ENCODE results near the gene GNRHR.
"Not testable (repeated sequence)": the region's sequence is repeated elsewhere in the genome, so short reads cannot be mapped to it uniquely, and the experiment has no call there.

GNRHR gene

GRCh38 chr4:67730511-67730910, 23.7 kb downstream of the GNRHR start:
- peaks cover 14% of the 10 kb centered on the region; the same call in 1 of the 2 replicates for H3K36me3 ChIP-seq (ENCODE audit: insufficient read depth, low read length)

GRCh38 chr4:67727124-67727850, 26.9 kb downstream of the GNRHR start:
- Histone ChIP-seq H3K79me2 (ENCODE audit: control insufficient read depth, insufficient read depth, low read length, unreplicated experiment) (no peaks in the 10 kb centered on the region), H3K36me3 (ENCODE audit: insufficient read depth, low read length) (peaks cover 14% of the 10 kb centered on the region; the same call in 1 of the 2 replicates), H3K4me1 (ENCODE audit: control insufficient read depth, insufficient read depth, low read length, unreplicated experiment) (peaks cover 25% of the 10 kb centered on the region), H3K27me3 (ENCODE audit: insufficient read depth, low read length) (no peaks in the 10 kb centered on the region), H3K27ac (ENCODE audit: low read depth, low read length) (peak overlapping the region; percentile 78), H3K4me3 (ENCODE audit: low read depth, low read length) (peak overlapping the region; percentile 47; the same call in 1 of the 2 replicates), H2AFZ (ENCODE audit: low read length, unreplicated experiment) (no peak overlapping the region)

More at GRCh38 chr4:67730511-67730910, 23.7 kb downstream of the GNRHR start:
- H3K4me3 ChIP-seq (ENCODE audit: low read depth, low read length); H3K79me2 ChIP-seq (ENCODE audit: control insufficient read depth, insufficient read depth, low read length, unreplicated experiment); H3K27ac ChIP-seq (ENCODE audit: low read depth, low read length); H3K27me3 ChIP-seq (ENCODE audit: insufficient read depth, low read length); H2AFZ ChIP-seq (ENCODE audit: low read length, unreplicated experiment): not testable (repeated sequence)
- peaks cover 20% of the 10 kb centered on the region for H3K4me1 ChIP-seq (ENCODE audit: control insufficient read depth, insufficient read depth, low read length, unreplicated experiment)

- no peaks in the 10 kb centered on the region for H3K27me3 ChIP-seq (ENCODE audit: insufficient read depth, low read length)
- peaks cover 38% of the 10 kb centered on the region for H3K4me1 ChIP-seq (ENCODE audit: control insufficient read depth, insufficient read depth, low read length, unreplicated experiment)
- H2AFZ ChIP-seq (ENCODE audit: low read length, unreplicated experiment), result peak overlapping the region; percentile 56
- peak overlapping the region; percentile 33; the same call in 1 of the 2 replicates for H3K4me3 ChIP-seq (ENCODE audit: low read depth, low read length)
- H3K79me2 ChIP-seq (ENCODE audit: control insufficient read depth, insufficient read depth, low read length, unreplicated experiment), result no peaks in the 10 kb centered on the region
- H3K36me3 ChIP-seq (ENCODE audit: insufficient read depth, low read length), result peaks cover 16% of the 10 kb centered on the region; the same call in 1 of the 2 replicates
- peak overlapping the region; percentile 78 for H3K27ac ChIP-seq (ENCODE audit: low read depth, low read length)
Observed at GRCh38 chr4:67725981-67726380, 28.2 kb downstream of the GNRHR start.

- no peak overlapping the region for H3K4me3 ChIP-seq (ENCODE audit: low read depth, low read length)
- H3K79me2 ChIP-seq (ENCODE audit: control insufficient read depth, insufficient read depth, low read length, unreplicated experiment), result no peaks in the 10 kb centered on the region
- H3K4me1 ChIP-seq (ENCODE audit: control insufficient read depth, insufficient read depth, low read length, unreplicated experiment), result peaks cover 38% of the 10 kb centered on the region
- no peak overlapping the region for H2AFZ ChIP-seq (ENCODE audit: low read length, unreplicated experiment)
- peaks cover 21% of the 10 kb centered on the region; the same call in 1 of the 2 replicates for H3K36me3 ChIP-seq (ENCODE audit: insufficient read depth, low read length)
- H3K27me3 ChIP-seq (ENCODE audit: insufficient read depth, low read length), result no peaks in the 10 kb centered on the region
- H3K27ac ChIP-seq (ENCODE audit: low read depth, low read length), result no peak overlapping the region
Observed at GRCh38 chr4:67725132-67725531, 29.1 kb downstream of the GNRHR start.

DNA sequence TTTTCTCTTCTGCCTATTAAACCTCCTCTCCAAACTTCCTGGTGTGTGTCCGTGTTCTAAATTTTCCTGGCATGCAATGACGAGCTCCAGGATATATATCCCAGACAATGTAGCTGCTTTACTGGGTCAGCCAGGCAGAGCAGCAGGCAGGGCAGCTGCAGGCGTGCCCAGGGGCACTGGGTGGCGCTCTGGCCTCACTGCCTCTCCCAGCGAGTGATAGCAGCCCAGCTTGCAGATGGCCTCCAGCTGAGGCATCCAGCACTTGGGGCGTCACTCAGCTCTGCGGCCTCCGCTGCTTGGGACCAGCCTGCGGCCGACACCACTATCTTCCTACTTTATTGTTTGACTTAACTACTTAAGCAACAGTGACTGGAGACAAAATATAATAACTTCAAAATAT, 30.2 kb downstream of the GNRHR start:
- Histone ChIP-seq H3K36me3 (ENCODE audit: insufficient read depth, low read length) (peaks cover 15% of the 10 kb centered on the region; the same call in 1 of the 2 replicates), H3K79me2 (ENCODE audit: control insufficient read depth, insufficient read depth, low read length, unreplicated experiment) (no peaks in the 10 kb centered on the region), H3K4me3 (ENCODE audit: low read depth, low read length) (no peak overlapping the region), H3K27ac (ENCODE audit: low read depth, low read length) (no peak overlapping the region), H3K4me1 (ENCODE audit: control insufficient read depth, insufficient read depth, low read length, unreplicated experiment) (peaks cover 38% of the 10 kb centered on the region), H2AFZ (ENCODE audit: low read length, unreplicated experiment) (no peak overlapping the region), H3K27me3 (ENCODE audit: insufficient read depth, low read length) (no peaks in the 10 kb centered on the region)

- peaks cover 38% of the 10 kb centered on the region for H3K4me1 ChIP-seq (ENCODE audit: control insufficient read depth, insufficient read depth, low read length, unreplicated experiment)
- no peak overlapping the region for H3K27ac ChIP-seq (ENCODE audit: low read depth, low read length)
- no peak overlapping the region for H2AFZ ChIP-seq (ENCODE audit: low read length, unreplicated experiment)
- no peaks in the 10 kb centered on the region for H3K27me3 ChIP-seq (ENCODE audit: insufficient read depth, low read length)
- no peaks in the 10 kb centered on the region for H3K79me2 ChIP-seq (ENCODE audit: control insufficient read depth, insufficient read depth, low read length, unreplicated experiment)
- peaks cover 9% of the 10 kb centered on the region; the same call in 1 of the 2 replicates for H3K36me3 ChIP-seq (ENCODE audit: insufficient read depth, low read length)
- H3K4me3 ChIP-seq (ENCODE audit: low read depth, low read length), result no peak overlapping the region
Observed at GRCh38 chr4:67723341-67723740, 30.8 kb downstream of the GNRHR start.

DNA sequence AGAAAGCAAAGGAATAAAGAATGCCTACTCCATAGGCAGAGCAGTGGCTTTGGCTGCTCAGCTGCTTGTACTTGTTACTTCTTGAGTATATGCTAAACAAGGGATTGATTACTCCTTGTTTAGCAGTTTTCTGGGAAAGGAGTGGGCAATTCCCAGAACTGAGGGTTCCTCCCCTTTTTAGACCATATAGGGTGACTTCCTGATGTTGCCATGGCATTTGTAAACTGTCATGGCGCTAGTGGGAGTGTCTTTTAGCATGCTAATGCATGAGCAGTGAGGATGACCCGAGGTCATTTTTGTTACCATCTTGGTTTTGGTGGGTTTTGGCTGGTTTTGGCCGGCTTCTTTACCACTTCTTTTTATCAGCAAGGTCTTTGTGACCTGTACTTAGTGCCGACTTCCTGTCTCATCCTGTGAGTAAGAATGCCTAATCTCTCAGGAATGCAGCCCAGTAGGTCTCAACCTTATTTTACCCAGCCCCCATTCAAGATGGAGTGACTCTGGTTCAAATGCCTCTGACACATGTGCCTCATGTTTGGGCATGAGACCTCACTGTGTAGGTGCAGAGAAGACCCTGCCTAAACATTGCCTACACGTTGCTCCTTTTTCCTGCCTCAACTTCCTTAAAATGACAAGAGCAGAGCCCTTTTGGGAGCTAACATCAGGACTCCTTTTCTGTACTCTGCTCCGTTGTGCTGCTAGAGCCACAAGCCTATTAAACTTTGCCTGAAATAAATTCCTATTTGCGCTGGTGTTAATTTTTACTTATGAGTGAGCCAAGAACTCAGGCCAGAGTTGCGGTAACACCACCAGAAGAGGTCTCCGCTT, 32.2 kb downstream of the GNRHR start:
- Histone ChIP-seq H3K36me3 (ENCODE audit: insufficient read depth, low read length) (peaks cover 9% of the 10 kb centered on the region; the same call in 1 of the 2 replicates), H3K27ac (ENCODE audit: low read depth, low read length) (peak overlapping the region; percentile 30; the same call in 1 of the 2 replicates), H3K4me1 (ENCODE audit: control insufficient read depth, insufficient read depth, low read length, unreplicated experiment) (peaks cover 31% of the 10 kb centered on the region), H2AFZ (ENCODE audit: low read length, unreplicated experiment) (no peak overlapping the region), H3K27me3 (ENCODE audit: insufficient read depth, low read length) (no peaks in the 10 kb centered on the region), H3K79me2 (ENCODE audit: control insufficient read depth, insufficient read depth, low read length, unreplicated experiment) (no peaks in the 10 kb centered on the region), H3K4me3 (ENCODE audit: low read depth, low read length) (no peak overlapping the region)

- Histone ChIP-seq H2AFZ (ENCODE audit: low read length, unreplicated experiment) (no peak overlapping the region), H3K79me2 (ENCODE audit: control insufficient read depth, insufficient read depth, low read length, unreplicated experiment) (no peaks in the 10 kb centered on the region), H3K36me3 (ENCODE audit: insufficient read depth, low read length) (peaks cover 9% of the 10 kb centered on the region; the same call in 1 of the 2 replicates), H3K4me3 (ENCODE audit: low read depth, low read length) (no peak overlapping the region), H3K27me3 (ENCODE audit: insufficient read depth, low read length) (no peaks in the 10 kb centered on the region), H3K4me1 (ENCODE audit: control insufficient read depth, insufficient read depth, low read length, unreplicated experiment) (peaks cover 27% of the 10 kb centered on the region), H3K27ac (ENCODE audit: low read depth, low read length) (peak overlapping the region; percentile 30; the same call in 1 of the 2 replicates)
Observed at GRCh38 chr4:67721315-67721769, 32.8 kb downstream of the GNRHR start.

DNA sequence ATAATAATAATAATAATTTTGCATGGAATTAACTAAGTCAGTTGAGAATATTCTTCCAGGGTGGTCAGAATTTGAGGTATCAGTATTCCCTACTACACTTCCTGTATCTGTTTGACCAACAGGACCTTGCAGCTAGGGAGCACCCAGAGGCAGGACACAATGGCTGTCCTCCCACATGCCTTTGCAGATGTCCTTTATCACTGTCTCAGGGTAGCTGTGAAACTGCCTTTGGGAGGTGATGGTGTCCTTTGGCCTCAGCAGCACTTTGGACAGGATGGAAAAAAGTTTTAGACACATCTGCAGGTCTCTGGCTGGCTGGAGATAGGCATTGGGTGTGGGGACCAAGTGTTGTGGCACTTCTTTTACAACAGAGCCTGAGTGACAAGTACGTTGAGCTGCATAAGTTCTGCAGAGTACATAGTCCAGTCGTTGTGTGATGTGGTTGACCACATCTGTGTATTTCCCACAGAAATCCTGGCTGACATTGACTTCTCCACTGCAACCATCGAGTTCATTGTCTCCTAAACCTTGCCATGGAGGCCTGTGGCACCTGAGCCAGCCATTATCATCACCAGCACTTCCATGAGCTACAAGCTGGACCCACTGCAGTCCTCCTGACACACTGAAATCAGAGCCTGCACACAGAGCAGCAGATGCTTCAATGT, 34.1 kb downstream of the GNRHR start:
- peaks cover 14% of the 10 kb centered on the region for H3K4me1 ChIP-seq (ENCODE audit: control insufficient read depth, insufficient read depth, low read length, unreplicated experiment)
- H3K36me3 ChIP-seq (ENCODE audit: insufficient read depth, low read length), result peaks cover 9% of the 10 kb centered on the region; the same call in 1 of the 2 replicates
- no peak overlapping the region for H2AFZ ChIP-seq (ENCODE audit: low read length, unreplicated experiment)
- no peak overlapping the region for H3K27ac ChIP-seq (ENCODE audit: low read depth, low read length)
- peaks cover 2% of the 10 kb centered on the region for H3K79me2 ChIP-seq (ENCODE audit: control insufficient read depth, insufficient read depth, low read length, unreplicated experiment)
- no peak overlapping the region for H3K4me3 ChIP-seq (ENCODE audit: low read depth, low read length)
- H3K27me3 ChIP-seq (ENCODE audit: insufficient read depth, low read length), result no peaks in the 10 kb centered on the region

- no peak overlapping the region for H3K4me3 ChIP-seq (ENCODE audit: low read depth, low read length)
- peaks cover 7% of the 10 kb centered on the region for H3K79me2 ChIP-seq (ENCODE audit: control insufficient read depth, insufficient read depth, low read length, unreplicated experiment)
- no peak overlapping the region for H3K27ac ChIP-seq (ENCODE audit: low read depth, low read length)
Observed at GRCh38 chr4:67718848-67719247, 35.3 kb downstream of the GNRHR start.

More at GRCh38 chr4:67718848-67719247, 35.3 kb downstream of the GNRHR start:
- Histone ChIP-seq H2AFZ (ENCODE audit: low read length, unreplicated experiment) (no peak overlapping the region), H3K27me3 (ENCODE audit: insufficient read depth, low read length) (no peaks in the 10 kb centered on the region), H3K36me3 (ENCODE audit: insufficient read depth, low read length) (peaks cover 9% of the 10 kb centered on the region; the same call in 1 of the 2 replicates), H3K4me1 (ENCODE audit: control insufficient read depth, insufficient read depth, low read length, unreplicated experiment) (peaks cover 24% of the 10 kb centered on the region)

Measured in ACC112 (cell line).